Endometrial microvascular endothelial cells (primary cell): Measurements from ENCODE around the gene EPB41L4A. TPM values are rescaled to one million over a fixed set of nuclear protein-coding genes. Genes with fewer than 3 reads are reported as not detected.

Experiments
- in situ Hi-C: cut with HindIII; loops from 2 replicates; pipeline ENCODE4 v1.10.0; 2017; ENCODE audit warnings: low sequenced_read_pairs, low pct_unique_long_range_greater_than_20kb; ENCODE audit errors: inconsistent ontology term
- total RNA-seq: library from RNA; depleted of rRNA; stranded (reverse); fragments of >200 nt; gene quantifications from one replicate; pipeline ENCODE4 v1.2.3, GENCODE V29; 2015; ENCODE audit errors: inconsistent ontology term

EPB41L4A gene
- total RNA-seq, 1 donor from 2014 or later = 16.5 TPM

GRCh38 chr5:112329419-112330090 lies 89.5 kb downstream of the EPB41L4A start:
- in situ Hi-C loops = no loop called here

- in situ Hi-C loops = no loop called here
Observed at GRCh38 chr5:112323166-112323565, 95.9 kb downstream of the EPB41L4A start.

- in situ Hi-C loops = no loop called here
Observed at GRCh38 chr5:112320408-112320807, 98.7 kb downstream of the EPB41L4A start.

- in situ Hi-C loops = no loop called here
Observed at GRCh38 chr5:112318346-112318745, 100.7 kb downstream of the EPB41L4A start.

GRCh38 chr5:112317866-112318265 lies 101.2 kb downstream of the EPB41L4A start:
- in situ Hi-C loops = no loop called here

GRCh38 chr5:112316731-112317130 lies 102.3 kb downstream of the EPB41L4A start:
- in situ Hi-C loops = no loop called here

GRCh38 chr5:112316006-112316405 lies 103.1 kb downstream of the EPB41L4A start:
- in situ Hi-C loops = no loop called here

GRCh38 chr5:112312295-112313275 lies 106.5 kb downstream of the EPB41L4A start:
- in situ Hi-C loops = no loop called here

- in situ Hi-C loops = no loop called here
Observed at GRCh38 chr5:112310746-112311145, 108.3 kb downstream of the EPB41L4A start.

- in situ Hi-C loops = no loop called here
Observed at GRCh38 chr5:112308608-112309007, 110.5 kb downstream of the EPB41L4A start.

- in situ Hi-C loops = no loop called here
Observed at GRCh38 chr5:112306956-112307355, 112.1 kb downstream of the EPB41L4A start.

GRCh38 chr5:112304743-112305142 lies 114.3 kb downstream of the EPB41L4A start:
- in situ Hi-C loops = no loop called here

GRCh38 chr5:112303685-112304084 lies 115.4 kb downstream of the EPB41L4A start:
- in situ Hi-C loops = no loop called here

- in situ Hi-C loops = no loop called here
Observed at GRCh38 chr5:112294126-112294525, 125.0 kb downstream of the EPB41L4A start.

- in situ Hi-C loops = no loop called here
Observed at GRCh38 chr5:112293587-112293986, 125.5 kb downstream of the EPB41L4A start.

- in situ Hi-C loops = no loop called here
Observed at GRCh38 chr5:112290691-112291090, 128.4 kb downstream of the EPB41L4A start.

- in situ Hi-C loops = no loop called here
Observed at GRCh38 chr5:112289465-112289864, 129.6 kb downstream of the EPB41L4A start.

GRCh38 chr5:112283943-112284929 lies 134.8 kb downstream of the EPB41L4A start:
- in situ Hi-C loops = no loop called here

- in situ Hi-C loops = no loop called here
Observed at GRCh38 chr5:112283034-112283582, 136.0 kb downstream of the EPB41L4A start.
